Stimulated activated CD8-positive, alpha-beta memory T cell treated with anti-CD3 and anti-CD28 coated beads, Interleukin-15, amount 100 ng/mL, for 24 hours (primary cell): ENCODE results near the gene PARD3B.

Experiments
- DNase-seq: peaks from one replicate; pipeline ENCODE4 v3.0.0-alpha.2; 2020; ENCODE audit warnings: low read depth

The PARD3B gene

DNA sequence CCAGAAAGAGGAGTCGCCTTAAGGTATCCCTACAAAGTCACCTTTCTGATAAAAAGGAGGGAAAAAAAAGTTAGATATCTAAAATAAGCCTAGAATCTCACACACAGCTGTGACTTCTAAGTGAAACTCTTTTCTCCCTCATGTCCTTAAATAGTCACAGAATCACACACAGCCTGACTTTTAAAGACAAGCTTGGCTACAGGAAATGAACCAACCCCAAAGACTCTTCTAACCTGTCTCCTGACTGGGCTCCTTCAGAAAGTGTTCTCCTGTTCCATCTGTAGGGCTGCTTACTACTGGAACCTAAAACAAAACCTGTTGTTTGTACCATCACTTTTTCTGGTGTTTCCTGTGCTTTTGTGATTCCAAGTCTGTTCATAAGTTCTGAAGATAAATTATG lies 1074.3 kb downstream of the PARD3B start:
- no peak for DNase-seq

DNA sequence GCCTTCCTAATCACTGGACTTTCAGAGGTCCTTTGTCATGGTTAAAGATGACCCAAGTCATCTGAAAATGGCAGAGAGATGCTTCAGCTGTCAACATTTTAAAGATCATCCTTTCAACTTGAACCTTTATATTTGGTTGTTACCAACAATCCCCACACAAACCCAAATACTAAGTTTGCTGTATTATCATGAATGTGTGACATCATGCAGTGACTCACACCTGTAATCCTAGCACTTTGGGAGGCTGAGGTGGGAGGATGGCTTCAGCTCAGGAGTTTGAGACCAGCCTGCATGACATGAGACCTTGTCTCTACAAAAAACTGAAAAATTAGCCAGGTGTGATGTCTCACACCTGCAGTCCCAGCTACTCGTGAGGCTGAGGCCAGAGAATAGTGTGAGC lies 1081.8 kb downstream of the PARD3B start:
- no peak for DNase-seq

DNA sequence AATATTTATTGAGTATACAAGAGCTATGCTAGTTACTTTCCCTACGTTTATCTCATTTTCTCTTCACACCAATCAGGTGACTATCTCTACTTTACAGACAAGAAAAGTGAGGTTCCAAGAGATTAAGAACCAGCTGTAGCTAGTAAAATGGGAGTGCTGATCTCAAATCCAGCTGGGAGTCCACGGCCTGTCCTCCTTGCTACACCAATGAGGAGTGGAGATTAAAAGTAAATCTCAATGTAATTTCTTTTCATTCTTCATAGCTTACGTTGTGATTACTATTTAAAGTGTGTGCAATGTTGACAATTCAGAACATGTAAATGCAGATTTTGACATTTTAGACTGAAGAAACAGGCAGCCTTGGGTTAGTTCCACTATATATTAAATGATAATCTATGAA lies 1083.1 kb downstream of the PARD3B start:
- no peak for DNase-seq

DNA sequence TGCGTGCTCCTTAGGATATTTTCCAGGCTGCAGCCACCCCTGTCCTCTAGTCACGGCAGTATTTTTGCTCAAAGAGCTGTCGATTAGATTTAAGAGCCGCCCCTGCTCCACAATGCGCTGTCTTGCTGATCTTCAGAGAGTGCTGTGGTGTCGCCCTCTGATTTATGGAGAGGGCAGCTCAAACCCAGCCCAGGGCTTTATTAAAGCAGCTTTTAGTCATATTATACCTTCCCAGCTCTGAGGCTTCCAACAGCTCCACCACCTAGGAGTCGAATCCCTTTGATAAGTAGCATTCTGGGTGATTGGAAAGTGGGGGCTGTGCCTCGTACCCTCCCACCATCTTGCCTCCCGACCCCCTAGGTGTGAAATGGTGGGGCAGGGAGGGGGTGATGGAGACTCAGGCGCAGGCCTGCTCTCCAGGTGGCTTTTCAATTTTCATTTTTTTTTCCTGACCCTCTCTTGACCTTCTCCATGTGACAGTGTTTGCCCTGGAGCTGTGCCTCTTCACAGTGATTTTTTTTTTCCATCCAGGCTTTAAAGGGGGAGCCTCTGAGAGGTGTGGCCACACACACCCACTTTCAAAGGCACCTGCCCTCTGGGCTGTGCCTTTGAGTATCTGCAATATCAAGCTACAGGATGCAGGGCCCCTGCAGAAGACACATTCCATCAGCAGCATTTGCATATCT lies 1084.0 kb downstream of the PARD3B start:
- no peak for DNase-seq

DNA sequence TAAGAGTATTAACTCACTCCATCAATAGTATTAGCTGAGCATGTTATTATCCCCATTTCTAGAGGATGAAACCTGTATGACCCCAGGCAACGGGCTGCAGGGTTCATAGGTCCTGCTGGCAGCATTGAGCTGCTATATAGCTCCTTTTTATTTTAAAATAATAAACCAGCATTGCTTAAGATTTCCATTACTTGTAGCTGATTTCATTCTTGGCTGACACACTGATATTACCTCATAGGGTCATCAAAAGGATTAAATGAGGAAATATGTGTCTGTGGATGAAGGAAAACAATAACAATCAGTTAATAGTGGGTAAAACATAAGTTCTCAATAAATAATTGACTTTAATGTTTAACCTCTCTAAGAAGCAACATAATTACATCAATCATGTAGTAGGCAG lies 1088.7 kb downstream of the PARD3B start:
- no peak for DNase-seq

GRCh38 chr2:205636549-205637319 lies 1091.5 kb downstream of the PARD3B start:
- no peak for DNase-seq

DNA sequence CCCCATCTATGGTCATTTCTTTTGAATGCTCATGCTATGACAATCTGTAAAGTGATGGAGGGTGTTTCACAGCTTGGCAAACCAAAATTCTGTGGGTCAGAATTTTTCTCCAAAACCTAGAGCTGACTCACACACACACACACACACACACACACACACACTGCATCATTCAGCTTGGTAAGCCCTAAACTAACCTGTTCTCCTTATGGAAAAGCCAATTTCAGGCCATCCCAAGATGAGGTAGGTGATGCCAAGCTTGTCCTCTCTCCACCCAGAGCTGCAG lies 1092.0 kb downstream of the PARD3B start:
- DNase-seq: no peak

- no peak for DNase-seq
Measured at GRCh38 chr2:205637779-205638503, 1092.7 kb downstream of the PARD3B start.

DNA sequence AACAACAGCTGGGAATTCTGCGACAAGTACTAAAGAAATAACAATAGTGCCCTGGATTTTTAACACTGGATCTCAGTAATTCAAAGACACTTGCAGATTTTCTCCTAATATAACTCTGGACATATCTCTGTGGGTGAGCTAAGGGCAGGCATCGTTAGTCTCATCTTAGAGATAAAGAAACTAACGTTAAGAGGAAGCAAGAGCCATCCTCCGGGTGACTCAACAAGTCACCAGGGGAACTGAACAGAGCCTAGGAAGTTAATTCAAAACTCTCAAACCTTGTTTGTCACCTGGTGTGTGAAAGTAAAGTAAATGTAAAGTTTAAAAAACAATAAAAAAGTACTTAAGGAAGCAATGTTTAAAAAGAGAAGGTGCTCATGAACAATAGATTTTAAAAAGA lies 1095.4 kb downstream of the PARD3B start:
- DNase-seq: no peak

GRCh38 chr2:205642599-205643356 lies 1097.5 kb downstream of the PARD3B start:
- DNase-seq: no peak

DNA sequence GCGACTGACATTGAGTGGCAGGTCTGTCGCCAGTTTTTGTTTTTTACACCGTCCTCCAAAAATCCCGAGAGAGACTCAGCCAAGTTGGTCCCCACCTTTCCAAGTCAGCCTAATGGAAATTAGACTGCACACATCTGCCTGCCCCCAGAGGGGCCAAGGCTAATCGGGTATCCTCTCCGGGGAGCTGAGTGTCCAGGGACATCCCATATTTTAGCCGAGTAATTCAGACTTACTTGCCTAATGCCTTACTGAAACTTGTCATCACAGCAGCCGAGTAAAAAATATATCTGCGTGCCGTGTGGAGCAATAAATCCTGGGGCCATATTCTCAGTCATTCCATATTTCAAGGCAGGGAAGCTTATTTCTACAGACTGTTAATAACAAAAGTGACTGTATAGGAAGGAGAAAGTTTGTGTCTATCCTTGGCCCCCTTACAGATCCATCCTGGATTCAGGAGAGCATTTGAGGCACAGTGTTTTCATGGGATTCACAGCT lies 1098.2 kb downstream of the PARD3B start:
- DNase-seq: no peak

DNA sequence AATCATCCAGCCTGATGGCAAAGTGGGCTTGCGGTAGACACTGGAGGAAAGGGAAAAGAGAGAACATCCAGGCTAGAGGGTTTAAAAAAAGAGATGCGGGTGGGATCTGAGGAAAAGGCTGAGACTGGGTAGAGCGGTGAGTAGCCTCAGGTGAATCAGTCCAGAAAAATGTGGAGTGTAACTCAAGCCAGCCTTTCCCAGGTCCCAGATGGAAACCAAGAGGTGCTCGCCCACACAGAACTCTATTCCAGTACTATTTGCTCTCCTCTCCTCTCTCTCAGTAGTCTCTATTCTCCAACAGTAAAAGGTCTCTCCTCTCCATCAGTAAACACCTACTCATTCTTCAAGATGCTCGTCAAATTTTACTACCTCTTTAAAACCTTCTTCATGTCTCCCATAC lies 1098.7 kb downstream of the PARD3B start:
- no peak for DNase-seq

- DNase-seq: no peak
Measured at GRCh38 chr2:205646680-205647079, 1101.4 kb downstream of the PARD3B start.

DNA sequence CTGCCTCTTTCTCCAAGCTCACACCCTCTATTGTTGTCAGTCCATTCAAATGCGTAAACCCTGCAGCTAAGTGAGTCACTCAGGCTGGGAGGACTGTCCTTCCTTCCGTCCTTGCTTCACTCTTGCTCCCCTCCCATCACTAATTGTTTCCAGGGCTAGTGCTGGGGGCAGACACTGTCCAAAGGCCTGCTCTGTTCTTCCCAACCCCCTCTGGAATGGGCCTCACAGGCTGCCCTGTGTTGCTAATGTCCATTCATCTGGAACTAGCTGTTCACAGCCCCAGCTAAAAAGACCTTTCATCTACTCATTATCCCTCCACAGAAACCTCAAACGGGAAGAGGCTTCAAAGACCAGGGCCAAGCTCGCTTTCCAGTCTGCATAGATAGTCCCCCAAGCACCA lies 1105.2 kb downstream of the PARD3B start:
- no peak for DNase-seq

GRCh38 chr2:205650931-205651330 lies 1105.7 kb downstream of the PARD3B start:
- DNase-seq: no peak

- no peak for DNase-seq
Measured at GRCh38 chr2:205651719-205652118, 1106.4 kb downstream of the PARD3B start.

- no peak for DNase-seq
Measured at GRCh38 chr2:205654878-205655605, 1109.8 kb downstream of the PARD3B start.

DNA sequence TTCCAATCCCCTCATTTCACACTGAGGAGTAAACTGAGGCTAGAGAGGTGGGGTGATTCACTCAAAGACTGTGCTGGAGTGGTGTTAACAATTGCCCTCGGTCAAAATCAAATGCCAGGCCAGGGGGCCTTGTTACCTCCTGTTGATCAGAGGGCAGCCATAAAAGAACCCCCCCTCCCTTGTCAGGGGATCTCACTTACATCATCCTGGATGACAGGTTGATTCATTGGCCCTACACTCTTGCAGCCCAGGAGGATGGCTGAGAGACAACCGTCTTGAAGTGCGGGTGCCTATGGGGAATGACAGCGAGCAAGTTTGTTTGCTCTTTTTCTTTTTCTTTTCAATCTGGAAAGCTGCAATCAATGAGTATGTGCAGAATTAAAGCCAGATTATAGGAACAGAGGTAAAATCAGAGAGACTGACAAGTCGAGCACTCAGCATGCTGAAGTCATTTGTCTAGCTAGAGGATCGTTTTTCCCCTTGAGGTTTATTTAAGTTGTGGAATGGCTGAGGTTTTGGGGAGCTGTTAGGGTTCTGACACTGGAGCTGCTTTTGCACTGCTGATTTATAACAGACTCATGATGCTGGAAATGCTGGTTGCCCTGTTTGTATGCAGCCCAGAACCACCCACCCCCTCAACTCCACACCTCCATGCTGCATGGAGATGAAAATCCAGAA lies 1110.6 kb downstream of the PARD3B start:
- DNase-seq: no peak

DNA sequence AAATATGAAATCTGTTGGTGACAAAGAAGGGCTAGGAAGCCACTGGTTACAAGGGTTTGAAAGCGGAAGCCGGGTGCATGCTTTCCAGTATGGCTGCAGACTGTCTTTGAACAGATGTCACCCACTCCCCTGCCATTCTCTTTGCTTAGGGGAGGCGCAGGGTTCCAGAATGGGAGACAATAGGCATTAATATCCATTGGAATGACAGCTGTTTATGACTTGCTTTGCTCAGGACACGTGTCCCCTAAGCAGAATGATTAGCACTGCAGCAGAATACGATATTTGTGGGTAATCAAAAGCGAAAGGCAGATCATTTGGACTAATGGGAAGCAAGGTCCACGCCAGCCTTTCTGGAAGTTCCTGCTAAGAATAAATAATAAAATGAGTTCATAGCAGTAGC lies 1111.2 kb downstream of the PARD3B start:
- no peak for DNase-seq

GRCh38 chr2:205656941-205657340 lies 1111.7 kb downstream of the PARD3B start:
- no peak for DNase-seq

- DNase-seq: no peak
Measured at GRCh38 chr2:205657579-205657978, 1112.3 kb downstream of the PARD3B start.
